Amygdala (tissue), 56 donors: Measurements from ENCODE around the gene TSSK3.
"Not testable (repeated sequence)": the region's sequence is repeated elsewhere in the genome, so short reads cannot be mapped to it uniquely, and the experiment has no call there.

Source experiments
- DNase-seq, 56 donors: peaks; one replicate each; lab custom pipeline; 2025; lab: John Stamatoyannopoulos, UW

TSSK3 gene

GRCh38 chr1:32394141-32394889 is 32.0 kb downstream of the TSSK3 start, which contains the start of gene BSDC1:
BSDC1 (minus strand) TSS chr1:32394441; CDS start chr1:32394414, 27 bp downstream.
- peak; percentile 74 to 99 (median 98) for DNase-seq

- DNase-seq: peak in 1 of 56 donors; percentile 51
Observed at GRCh38 chr1:32394890-32395432, 32.6 kb downstream of the TSSK3 start.

DNA sequence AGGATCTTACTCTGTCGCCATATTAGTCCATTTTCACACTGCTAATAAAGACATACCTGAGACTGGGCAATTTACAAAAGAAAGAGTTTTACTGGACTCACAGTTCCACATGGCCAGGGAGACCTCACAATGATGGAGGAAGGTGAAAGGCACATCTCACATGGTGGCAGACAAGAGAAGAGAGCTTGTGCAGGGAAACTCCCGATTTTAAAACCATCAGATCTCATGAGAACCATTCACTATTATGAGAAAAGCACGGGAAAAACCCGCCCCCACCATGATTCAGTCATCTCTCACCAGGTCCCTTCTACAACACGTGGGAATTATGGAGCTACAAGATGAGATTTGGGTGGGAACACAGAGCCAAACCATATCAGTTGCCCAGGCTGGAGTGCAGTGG is 34.2 kb downstream of the TSSK3 start:
- DNase-seq: not testable (repeated sequence)

DNA sequence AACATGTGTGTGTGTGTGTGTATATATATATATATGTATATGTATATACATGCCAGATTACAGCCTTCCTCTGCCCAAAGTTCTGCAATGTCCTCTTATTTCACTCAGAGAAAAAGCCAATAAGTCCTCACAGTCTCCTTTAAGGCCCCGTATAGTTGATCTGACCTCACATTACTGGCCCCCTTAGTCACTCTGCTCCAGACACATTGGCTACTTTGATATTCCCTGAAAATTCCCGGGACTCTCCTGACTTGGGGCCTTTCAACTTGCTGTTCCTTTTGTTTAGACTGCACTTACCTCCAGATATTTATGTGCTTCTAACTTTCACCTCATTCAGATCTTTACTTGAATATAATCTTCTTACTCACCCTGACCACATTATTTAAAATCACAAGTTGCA is 36.1 kb downstream of the TSSK3 start:
- no peak for DNase-seq

DNA sequence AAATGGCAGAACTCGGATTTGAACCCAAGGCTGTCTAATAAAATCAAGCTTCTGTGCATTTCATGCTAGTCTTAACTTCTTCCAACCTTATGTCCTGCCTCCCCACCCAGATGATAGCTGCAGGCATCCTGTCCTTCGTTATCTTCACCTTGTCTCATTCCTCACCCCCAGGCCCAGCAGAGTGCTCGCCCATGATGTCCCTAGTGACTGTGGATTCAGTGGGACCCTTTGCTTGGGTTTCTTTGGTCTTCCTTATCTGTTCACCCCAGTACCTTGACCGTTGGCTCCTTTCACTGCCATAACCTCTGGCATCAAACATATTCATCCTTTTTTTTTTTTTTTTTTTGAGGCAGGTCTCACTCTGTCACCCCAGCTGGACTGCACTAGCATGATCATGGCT is 37.5 kb downstream of the TSSK3 start:
- no peak for DNase-seq

- DNase-seq: peak in 54 of 56 donors; percentile 9 to 86 (median 62)
Observed at GRCh38 chr1:32400876-32401631, 38.7 kb downstream of the TSSK3 start.

GRCh38 chr1:32404946-32405345 is 42.6 kb downstream of the TSSK3 start:
- DNase-seq: no peak

- no peak for DNase-seq
Observed at GRCh38 chr1:32405672-32406467, 43.5 kb downstream of the TSSK3 start.

DNA sequence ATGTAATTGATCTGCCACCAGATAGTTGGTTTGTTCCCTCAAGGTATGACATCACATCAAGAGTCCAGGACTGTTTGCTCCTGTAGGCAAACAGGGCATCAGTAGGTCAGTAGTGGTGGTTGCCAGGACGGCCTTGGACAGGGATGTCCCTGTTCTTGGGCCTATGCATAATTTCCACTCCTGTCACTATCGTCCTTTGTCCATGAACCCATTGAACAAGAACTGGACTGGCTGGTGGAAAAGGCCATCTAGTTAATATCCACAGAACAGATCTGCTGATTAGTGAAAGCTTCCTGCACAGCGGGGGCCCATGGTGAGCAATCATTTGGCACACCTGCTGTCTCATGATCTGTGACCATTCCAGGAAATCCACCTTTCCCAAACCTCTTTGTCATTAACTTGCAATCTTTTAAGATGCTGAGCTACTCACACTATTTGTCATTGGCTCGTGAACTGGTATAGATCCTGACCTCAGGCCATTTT is 44.3 kb downstream of the TSSK3 start:
- DNase-seq: no peak

- DNase-seq: no peak
Observed at GRCh38 chr1:32411261-32411660, 48.9 kb downstream of the TSSK3 start.

GRCh38 chr1:32413507-32414185 is 51.3 kb downstream of the TSSK3 start:
- peak in 23 of 56 donors; percentile 1 to 63 (median 10) for DNase-seq
